Measurements from ENCODE around the gene PDE4B.
A peak's percentile ranks its signal among the peaks of the same experiment; 100 is the strongest.

Gene PDE4B

GRCh38 chr1:66207484-66207883, 414.8 kb downstream of the PDE4B start:
- peak; percentile 62 for DNase-seq

GRCh38 chr1:66208632-66209031, 415.9 kb downstream of the PDE4B start:
- no peak for DNase-seq

GRCh38 chr1:66210635-66211244, 418.0 kb downstream of the PDE4B start:
- DNase-seq, result no peak

GRCh38 chr1:66211521-66211920, 418.8 kb downstream of the PDE4B start:
- DNase-seq, result no peak

GRCh38 chr1:66213491-66213890, 420.8 kb downstream of the PDE4B start:
- no peak for DNase-seq

- DNase-seq, result no peak
Measured at GRCh38 chr1:66214901-66215300, 422.2 kb downstream of the PDE4B start.

- DNase-seq, result peak; percentile 23
Measured at GRCh38 chr1:66217021-66217420, 424.3 kb downstream of the PDE4B start.

- no peak for DNase-seq
Measured at GRCh38 chr1:66217561-66217960, 424.9 kb downstream of the PDE4B start.

- DNase-seq, result no peak
Measured at GRCh38 chr1:66220477-66220876, 427.8 kb downstream of the PDE4B start.

- DNase-seq, result no peak
Measured at GRCh38 chr1:66223681-66224080, 431.0 kb downstream of the PDE4B start.

- no peak for DNase-seq
Measured at GRCh38 chr1:66226985-66227384, 434.3 kb downstream of the PDE4B start.

- no peak for DNase-seq
Measured at GRCh38 chr1:66227966-66228365, 435.3 kb downstream of the PDE4B start.

GRCh38 chr1:66231217-66231616, 438.5 kb downstream of the PDE4B start:
- DNase-seq, result no peak

GRCh38 chr1:66231681-66232463, 439.2 kb downstream of the PDE4B start:
- DNase-seq, result no peak

GRCh38 chr1:66237042-66237441, 444.3 kb downstream of the PDE4B start:
- no peak for DNase-seq

- no peak for DNase-seq
Measured at GRCh38 chr1:66237722-66238479, 445.2 kb downstream of the PDE4B start.

GRCh38 chr1:66239834-66240233, 447.1 kb downstream of the PDE4B start:
- DNase-seq, result no peak

GRCh38 chr1:66240491-66241484, 448.1 kb downstream of the PDE4B start:
- no peak for DNase-seq

GRCh38 chr1:66242646-66243547, 450.2 kb downstream of the PDE4B start:
- peak; percentile 85 for DNase-seq

- DNase-seq, result no peak
Measured at GRCh38 chr1:66243548-66244130, 450.9 kb downstream of the PDE4B start.

- no peak for DNase-seq
Measured at GRCh38 chr1:66244429-66244828, 451.7 kb downstream of the PDE4B start.
